HG03095 (cell line): ENCODE results near the gene TTC39A.
"Not testable (repeated sequence)": the region's sequence is repeated elsewhere in the genome, so short reads cannot be mapped to it uniquely, and the experiment has no call there.

Source experiments
- ATAC-seq: cut with Tn5 transposase; IDR thresholded peaks from one replicate; pipeline ENCODE4 v1.9.1; 2021; ENCODE audit warnings: moderate library complexity; ENCODE audit not compliant: unreplicated experiment

TTC39A gene

DNA sequence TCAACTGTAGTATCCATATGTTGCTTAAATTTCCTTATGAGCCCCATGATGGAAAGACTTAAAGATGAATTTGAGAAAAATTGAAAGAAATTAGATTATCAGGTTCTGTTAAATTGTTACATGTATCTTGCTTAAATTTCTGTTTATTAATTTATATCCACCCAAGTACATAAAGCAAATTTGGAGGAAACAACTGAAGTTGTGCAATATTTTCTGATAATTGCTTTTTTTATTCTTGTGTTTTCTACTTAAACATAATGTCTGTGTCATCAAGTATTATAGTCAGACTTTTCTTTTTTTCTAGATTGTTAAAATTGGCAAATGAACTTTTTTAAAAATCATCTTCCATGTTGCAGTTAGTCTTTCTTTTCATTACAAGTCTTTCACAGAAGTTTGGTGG, 57.4 kb downstream of the TTC39A start:
- no peak for ATAC-seq

GRCh38 chr1:51270751-51271150, 59.6 kb downstream of the TTC39A start:
- ATAC-seq = no peak

GRCh38 chr1:51268634-51269033, 61.7 kb downstream of the TTC39A start:
- peak; percentile 34 for ATAC-seq

DNA sequence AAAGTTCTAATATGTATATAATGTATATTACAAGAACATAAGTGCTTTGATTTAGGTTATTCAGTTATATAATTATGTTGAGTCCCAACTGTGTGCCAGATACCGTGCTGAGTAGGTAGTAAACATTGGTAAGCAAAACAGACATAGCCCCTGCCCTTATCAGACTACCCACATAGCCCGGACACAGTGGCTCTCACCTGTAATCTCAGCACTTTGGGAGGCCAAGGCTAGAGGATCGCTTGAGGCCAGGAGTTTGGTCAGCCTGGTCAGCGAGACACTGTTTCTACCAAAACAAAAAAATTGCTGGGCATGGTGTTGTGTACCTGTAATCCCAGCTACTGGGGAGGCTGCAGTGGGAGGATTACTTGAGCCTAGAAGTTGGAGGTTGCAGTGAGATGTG, 63.6 kb downstream of the TTC39A start:
- no peak for ATAC-seq

- ATAC-seq = no peak
Observed at GRCh38 chr1:51266181-51266580, 64.2 kb downstream of the TTC39A start.

DNA sequence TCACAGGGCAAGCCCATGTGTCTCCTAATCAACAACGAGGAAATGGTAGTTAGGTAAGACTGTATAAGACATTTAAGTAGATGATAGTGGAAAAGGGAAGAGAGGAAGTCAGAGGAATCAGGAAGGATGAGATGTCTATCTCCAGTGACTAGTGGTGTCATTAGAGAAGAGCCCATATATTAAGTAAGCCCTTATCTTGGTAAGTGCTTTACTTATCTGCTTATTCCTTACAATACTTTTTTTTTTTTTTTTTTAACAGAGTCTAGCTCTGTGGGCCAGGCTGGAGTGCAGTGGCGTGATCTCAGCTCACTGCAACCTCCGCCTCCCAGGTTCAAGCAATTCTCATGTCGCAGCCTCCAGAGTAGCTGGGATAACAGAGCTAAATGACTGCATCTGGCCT, 64.7 kb downstream of the TTC39A start:
- ATAC-seq = no peak

GRCh38 chr1:51264451-51264850, 65.9 kb downstream of the TTC39A start:
- ATAC-seq = no peak

- ATAC-seq = no peak
Observed at GRCh38 chr1:51263147-51263877, 67.0 kb downstream of the TTC39A start.

- ATAC-seq = no peak
Observed at GRCh38 chr1:51255331-51255730, 75.0 kb downstream of the TTC39A start.

DNA sequence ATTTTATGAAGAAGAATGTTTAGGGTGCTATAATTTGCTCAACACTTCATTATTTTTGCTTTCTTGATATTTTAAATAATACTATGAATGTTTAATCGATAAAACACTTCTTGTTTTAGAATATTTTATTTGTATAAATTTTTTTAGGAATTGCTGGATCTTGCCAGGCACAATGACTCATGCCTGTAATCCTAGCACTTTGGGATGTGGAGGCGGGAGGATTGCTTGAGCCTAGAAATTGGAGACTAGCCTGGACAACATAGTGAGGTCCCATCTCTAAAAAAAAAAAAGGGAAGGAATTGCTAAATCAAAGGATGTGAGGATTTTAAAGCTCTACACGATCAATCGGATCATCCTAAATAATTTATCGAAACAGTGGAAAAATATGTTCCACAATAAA, 76.7 kb downstream of the TTC39A start:
- no peak for ATAC-seq

DNA sequence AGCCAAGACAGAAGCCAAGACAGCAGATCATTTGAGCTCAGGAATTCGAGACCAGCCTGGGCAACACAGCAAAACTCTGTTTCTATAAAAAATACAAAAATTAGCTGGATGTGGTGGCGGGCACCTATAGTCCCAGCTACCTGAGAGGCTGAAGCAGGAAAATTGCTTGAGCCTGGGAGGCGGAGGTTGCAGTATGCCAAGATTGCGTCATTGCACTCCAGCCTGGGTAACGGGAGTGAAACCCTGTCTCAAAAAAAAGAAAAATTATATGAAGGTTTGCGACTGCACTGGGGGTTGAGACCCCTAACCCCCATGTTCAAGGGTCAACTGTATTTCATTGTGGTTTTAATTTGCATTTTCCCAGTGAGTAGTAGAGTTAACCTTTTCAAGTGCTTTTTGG, 78.0 kb downstream of the TTC39A start:
- ATAC-seq = no peak

- not testable (repeated sequence) for ATAC-seq
Observed at GRCh38 chr1:51251165-51251564, 79.2 kb downstream of the TTC39A start.

DNA sequence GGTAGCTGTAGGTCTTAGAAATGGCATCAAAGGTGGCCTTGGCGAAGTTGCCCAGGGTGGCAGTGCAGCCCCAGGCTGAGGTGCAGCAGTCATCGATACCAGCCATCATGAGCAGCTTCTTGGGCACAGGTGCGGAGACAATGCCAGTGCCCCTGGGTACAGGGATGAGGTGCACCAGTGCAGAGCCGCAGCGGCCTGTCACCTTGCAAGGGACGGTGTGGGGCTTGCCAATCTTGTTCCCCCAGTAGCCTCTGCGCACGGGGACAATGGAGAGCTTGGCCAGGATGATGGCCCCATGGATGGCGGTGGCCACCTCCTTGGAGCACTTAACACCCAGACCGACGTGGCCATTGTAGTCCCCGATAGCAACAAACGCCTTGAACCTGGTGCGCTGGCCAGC, 79.6 kb downstream of the TTC39A start:
- ATAC-seq = not testable (repeated sequence)

DNA sequence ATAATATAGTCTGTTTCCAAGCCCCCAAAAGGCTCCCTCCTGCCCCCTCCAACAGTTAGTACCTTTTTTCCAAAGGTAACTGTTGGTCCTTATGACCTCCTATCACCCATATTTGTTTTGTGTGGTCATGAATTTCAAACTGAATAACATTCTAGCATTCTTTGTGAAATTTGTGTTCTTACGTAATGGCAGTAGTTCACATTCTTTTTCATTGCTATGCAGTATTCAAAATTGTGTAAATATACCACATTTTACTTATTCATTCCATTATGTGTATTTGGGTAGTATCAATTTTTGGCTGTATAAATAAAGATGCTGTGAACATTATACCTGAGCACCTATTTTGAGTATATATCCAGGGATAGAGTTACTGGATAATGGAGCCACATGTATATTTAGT, 80.9 kb downstream of the TTC39A start:
- no peak for ATAC-seq

DNA sequence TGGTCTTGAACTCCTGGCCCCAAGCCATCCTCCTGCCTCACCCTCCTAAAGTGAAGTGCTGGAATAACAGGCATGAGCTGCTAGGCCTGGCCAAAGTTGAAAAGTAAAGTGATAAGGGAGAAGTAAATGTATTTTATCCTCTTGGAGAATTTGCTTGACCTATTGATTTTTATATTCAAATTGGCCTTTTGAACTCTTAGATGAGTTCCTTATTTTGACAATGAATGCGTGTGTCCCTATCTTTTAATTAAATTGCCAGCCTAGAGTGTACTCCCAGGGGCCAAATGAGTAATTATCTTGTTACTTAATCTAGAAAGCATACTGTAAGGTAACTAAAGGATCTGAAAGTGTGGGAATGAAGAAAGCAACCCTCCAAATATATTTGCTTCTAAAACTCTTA, 82.9 kb downstream of the TTC39A start:
- no peak for ATAC-seq

GRCh38 chr1:51247022-51247421, 83.3 kb downstream of the TTC39A start:
- ATAC-seq = peak; percentile 82

DNA sequence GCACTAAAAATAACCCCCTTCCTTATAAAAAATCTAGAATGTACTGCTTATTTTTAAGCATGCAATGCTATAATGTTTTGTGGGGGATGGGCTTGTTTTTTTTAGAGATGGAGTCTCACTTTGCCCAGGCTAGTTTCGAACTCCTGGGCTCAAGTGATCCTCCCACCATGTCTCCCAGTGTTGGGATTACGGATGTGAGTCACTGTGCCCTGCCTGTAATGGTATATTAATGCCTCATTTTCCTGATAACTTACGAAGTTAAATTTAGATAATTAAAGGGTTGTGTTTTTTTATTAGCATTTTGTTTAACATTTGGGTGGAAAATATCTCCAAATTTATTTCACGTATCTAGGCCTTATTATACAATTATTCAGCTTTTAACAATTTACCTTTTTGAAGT, 87.8 kb downstream of the TTC39A start:
- no peak for ATAC-seq

DNA sequence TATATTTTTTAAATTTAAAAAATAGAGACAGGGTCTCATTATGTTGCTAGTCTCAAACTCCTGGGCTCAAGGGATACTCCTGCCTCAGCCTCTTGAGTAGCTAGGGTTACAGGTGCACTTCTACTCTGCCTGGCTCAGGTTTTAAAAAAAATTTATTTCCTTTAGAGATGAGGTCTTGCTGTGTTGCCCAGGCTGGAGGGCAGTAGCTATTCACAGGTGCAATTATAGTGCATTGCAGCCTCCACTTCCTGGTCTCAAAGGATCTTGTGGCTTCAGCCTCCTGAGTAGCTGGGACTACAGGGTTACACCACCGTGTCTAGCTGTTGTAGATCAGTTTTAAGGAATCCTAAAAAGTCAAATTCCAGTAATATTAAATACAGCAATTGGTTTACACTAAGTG, 89.2 kb downstream of the TTC39A start:
- no peak for ATAC-seq

DNA sequence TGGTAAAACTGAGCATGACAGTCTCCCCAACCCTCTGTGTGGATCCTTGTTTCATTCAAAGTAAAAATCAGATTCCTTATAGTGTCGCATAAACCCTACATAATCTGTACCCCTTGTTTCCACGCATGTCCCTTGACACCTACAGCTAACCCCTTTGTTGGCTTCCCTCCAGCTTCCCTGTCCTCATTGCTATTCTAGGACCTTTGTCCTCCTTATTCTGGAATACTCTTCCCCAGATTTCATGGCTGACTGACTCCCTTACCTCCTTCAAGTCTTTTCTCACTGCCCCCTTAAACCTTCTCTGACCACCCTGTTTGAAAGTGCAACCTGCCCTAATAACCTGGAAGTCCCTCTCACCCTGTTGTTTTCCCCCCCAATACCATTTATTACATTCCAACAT, 90.3 kb downstream of the TTC39A start:
- ATAC-seq = no peak

GRCh38 chr1:51238034-51238403, 92.3 kb downstream of the TTC39A start:
- no peak for ATAC-seq

DNA sequence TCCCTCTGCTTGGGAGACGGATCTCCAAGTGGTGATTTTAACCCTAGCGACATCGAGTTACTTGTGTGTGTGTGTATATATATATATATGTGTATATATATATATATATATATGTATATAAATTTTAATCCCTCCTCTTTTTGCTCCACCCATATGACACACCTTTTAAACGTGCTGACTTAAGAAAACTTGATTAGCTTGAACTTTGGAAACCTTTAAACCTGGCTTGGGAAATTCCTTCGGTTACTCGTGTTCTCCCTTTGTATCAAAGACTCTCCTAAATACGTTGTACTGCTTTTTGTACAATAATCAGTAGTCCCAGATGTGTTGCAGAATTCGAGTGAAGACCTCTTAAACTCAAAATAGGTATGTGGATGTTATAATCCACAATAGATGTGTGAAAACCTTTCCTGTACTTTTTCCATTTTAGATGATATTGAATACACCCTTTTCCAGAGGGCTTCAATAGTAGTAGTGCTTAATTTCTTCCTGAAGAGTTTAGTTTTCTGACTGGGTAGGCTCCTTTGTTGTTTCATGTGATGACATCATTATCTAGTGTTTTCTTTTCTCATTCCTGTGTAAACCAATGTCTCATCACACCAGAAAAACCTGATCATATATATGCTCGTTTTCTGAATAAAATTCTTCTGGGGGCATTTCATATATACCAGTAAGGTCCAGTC, 92.9 kb downstream of the TTC39A start:
- ATAC-seq = no peak
